HEK293 (cell line): Measurements from ENCODE around the gene CDKAL1.
A peak's percentile ranks its signal among the peaks of the same experiment; 100 is the strongest.

Experiments
- CTCF ChIA-PET: fragments of 350-600 bp; formaldehyde crosslinking; extraction: SDS; loops from one replicate; lab custom pipeline; 2021; ENCODE audit warnings: antibody characterized with exemption; lab: Yijun Ruan, JAX
- POLR2A ChIA-PET: fragments of 300-600 bp; formaldehyde crosslinking; extraction: SDS; loops from one replicate; lab custom pipeline; 2020; ENCODE audit warnings: antibody characterized with exemption, inconsistent platforms; lab: Yijun Ruan, JAX
- H3K27ac ChIP-seq: fragments of 200-500 bp; sonication (Bioruptor generic); 2 replicates; pipeline ENCODE4 v1.5.1; 2014; ENCODE audit warnings: low read depth, low read length, control low read depth, inconsistent platforms; ENCODE audit errors: extremely low read depth
- H3K36me3 ChIP-seq, 2 experiments: fragments of 200-500 bp in 1 of 2; sonication (Bioruptor generic) in 1 of 2; 1 replicate in 1 of 2; 2 replicates in 1 of 2; pipeline ENCODE4 v1.5.1; 2014 to 2017; ENCODE audit warnings: inconsistent platforms in 2 of 2, low read length in 2 of 2; ENCODE audit not compliant: control insufficient read depth in 2 of 2, insufficient read depth in 1 of 2
- H3K4me1 ChIP-seq: fragments of 200-500 bp; sonication (Bioruptor generic); 2 replicates; pipeline ENCODE4 v1.5.1; 2014; ENCODE audit warnings: mild to moderate bottlenecking, low read length, inconsistent platforms; ENCODE audit not compliant: control insufficient read depth, insufficient read depth
- H3K4me3 ChIP-seq: 2 replicates; pipeline ENCODE4 v1.5.1; 2011; ENCODE audit warnings: low read depth, mild to moderate bottlenecking, control low read depth, low read length, moderate library complexity
- H3K9me3 ChIP-seq: fragments of 200-500 bp; sonication (Bioruptor generic); 2 replicates; pipeline ENCODE4 v1.5.1; 2014; ENCODE audit warnings: low read depth, low read length, inconsistent platforms; ENCODE audit not compliant: control insufficient read depth, insufficient read depth
- EGR2 ChIP-seq: fragments of 450-650 bp; formaldehyde crosslinking; IDR thresholded peaks from 2 replicates; pipeline ENCODE4 v1.5.1; 2016; ENCODE audit warnings: low read depth, missing biosample characterization, missing genetic modification characterization
- GLI4 ChIP-seq: fragments of 450-650 bp; formaldehyde crosslinking; IDR thresholded peaks from 2 replicates; pipeline ENCODE4 v1.5.1; 2016; ENCODE audit warnings: missing biosample characterization, missing genetic modification characterization
- KLF1 ChIP-seq: fragments of 450-650 bp; formaldehyde crosslinking; IDR thresholded peaks from 2 replicates; pipeline ENCODE4 v1.5.1; 2016; ENCODE audit warnings: missing biosample characterization, missing genetic modification characterization
- KLF8 ChIP-seq: fragments of 450-650 bp; formaldehyde crosslinking; IDR thresholded peaks from 2 replicates; pipeline ENCODE4 v1.5.1; 2016; ENCODE audit warnings: missing biosample characterization, missing genetic modification characterization
- PRDM6 ChIP-seq: fragments of 450-650 bp; formaldehyde crosslinking; IDR thresholded peaks from 2 replicates; pipeline ENCODE4 v1.5.1; 2017; ENCODE audit warnings: missing biosample characterization, missing genetic modification characterization
- WT1 ChIP-seq: fragments of 450-650 bp; formaldehyde crosslinking; IDR thresholded peaks from 2 replicates; pipeline ENCODE4 v1.5.1; 2016; ENCODE audit warnings: missing biosample characterization, missing genetic modification characterization
- ZBTB17 ChIP-seq: fragments of 450-650 bp; formaldehyde crosslinking; IDR thresholded peaks from 2 replicates; pipeline ENCODE4 v1.5.1; 2016; ENCODE audit warnings: missing biosample characterization, missing genetic modification characterization
- ZBTB26 ChIP-seq: fragments of 450-650 bp; formaldehyde crosslinking; optimal IDR thresholded peaks from 2 replicates; pipeline ENCODE3; 2016; ENCODE audit warnings: missing biosample characterization, mild to moderate bottlenecking, missing genetic modification characterization
- ZFP3 ChIP-seq: fragments of 450-650 bp; formaldehyde crosslinking; IDR thresholded peaks from 2 replicates; pipeline ENCODE4 v1.5.1; 2016; ENCODE audit warnings: low read depth, missing biosample characterization, missing genetic modification characterization
- ZFP69B ChIP-seq: fragments of 450-650 bp; formaldehyde crosslinking; IDR thresholded peaks from 2 replicates; pipeline ENCODE4 v1.5.1; 2016; ENCODE audit warnings: missing biosample characterization, missing genetic modification characterization
- ZIC2 ChIP-seq: fragments of 450-650 bp; formaldehyde crosslinking; IDR thresholded peaks from 2 replicates; pipeline ENCODE4 v1.5.1; 2016; ENCODE audit warnings: missing biosample characterization, missing genetic modification characterization
- ZNF138 ChIP-seq: fragments of 450-650 bp; formaldehyde crosslinking; IDR thresholded peaks from 2 replicates; pipeline ENCODE4 v1.5.1; 2016; ENCODE audit warnings: missing biosample characterization, missing genetic modification characterization, borderline replicate concordance
- ZNF148 ChIP-seq: fragments of 450-650 bp; formaldehyde crosslinking; IDR thresholded peaks from 2 replicates; pipeline ENCODE4 v1.5.0; 2017; ENCODE audit warnings: missing biosample characterization, missing genetic modification characterization, borderline replicate concordance
- ZNF239 ChIP-seq: fragments of 450-650 bp; formaldehyde crosslinking; IDR thresholded peaks from 2 replicates; pipeline ENCODE4 v1.5.1; 2016; ENCODE audit warnings: missing biosample characterization, missing genetic modification characterization
- ZNF416 ChIP-seq: fragments of 450-650 bp; formaldehyde crosslinking; IDR thresholded peaks from 2 replicates; pipeline ENCODE4 v1.5.1; 2016; ENCODE audit warnings: missing biosample characterization, missing genetic modification characterization
- ZNF501 ChIP-seq: fragments of 450-650 bp; formaldehyde crosslinking; IDR thresholded peaks from 2 replicates; pipeline ENCODE4 v1.5.1; 2016; ENCODE audit warnings: missing biosample characterization, missing genetic modification characterization
- ZNF513 ChIP-seq: fragments of 450-650 bp; IDR thresholded peaks from 2 replicates; pipeline ENCODE4 v1.5.1; 2018; ENCODE audit warnings: missing biosample characterization, missing genetic modification characterization
- ZNF544 ChIP-seq: fragments of 450-650 bp; formaldehyde crosslinking; IDR thresholded peaks from 2 replicates; pipeline ENCODE4 v1.5.0; 2017; ENCODE audit warnings: missing biosample characterization, missing genetic modification characterization
- ZNF621 ChIP-seq: fragments of 450-650 bp; formaldehyde crosslinking; IDR thresholded peaks from 2 replicates; pipeline ENCODE4 v1.5.1; 2017; ENCODE audit warnings: missing biosample characterization, missing genetic modification characterization
- ZNF707 ChIP-seq: fragments of 450-650 bp; formaldehyde crosslinking; IDR thresholded peaks from 2 replicates; pipeline ENCODE4 v1.5.1; 2016; ENCODE audit warnings: missing biosample characterization, missing genetic modification characterization
- ZXDB ChIP-seq: fragments of 450-650 bp; formaldehyde crosslinking; IDR thresholded peaks from 2 replicates; pipeline ENCODE4 v1.5.1; 2016; ENCODE audit warnings: missing biosample characterization, missing genetic modification characterization

The CDKAL1 gene

GRCh38 chr6:21134356-21134755 is 600.1 kb downstream of the CDKAL1 start:
- peaks cover 8% of the 10 kb centered on the region for H3K4me1 ChIP-seq
- CTCF ChIA-PET = interaction anchor here (0.6 to 0.7 kb wide), 3 partner anchors 14 to 249 kb away, joined by 3 to 11 read pairs (median 3); no protein-coding TSS in a partner anchor
- POLR2A ChIA-PET = no interaction called here
- no peaks in the 10 kb centered on the region for H3K9me3 ChIP-seq
- no peaks in the 10 kb centered on the region for H3K36me3 ChIP-seq
- TF ChIP-seq ZIC2 (tag by site-specific recombination) = no peak
- TF ChIP-seq ZNF416 (tag by site-specific recombination) = no peak
- TF ChIP-seq ZNF621 (tag by site-specific recombination) = no peak
- no peak for TF ChIP-seq ZNF148 (tag by site-specific recombination)
- no peak for TF ChIP-seq ZNF501 (tag by site-specific recombination)
- TF ChIP-seq KLF1 (tag by site-specific recombination) = no peak
- no peak for TF ChIP-seq ZXDB (tag by site-specific recombination)
- TF ChIP-seq ZNF239 = no peak
- no peak for TF ChIP-seq ZNF544 (tag by site-specific recombination)
- TF ChIP-seq ZBTB17 = no peak
- no peak for TF ChIP-seq WT1 (tag by site-specific recombination)
- TF ChIP-seq ZNF707 (tag by site-specific recombination) = no peak
- no peak for TF ChIP-seq ZBTB26 (tag by site-specific recombination)
- no peak for TF ChIP-seq ZFP3
- TF ChIP-seq GLI4 (tag by site-specific recombination) = no peak
- no peak overlapping the region for H3K27ac ChIP-seq
- no peak overlapping the region for H3K4me3 ChIP-seq

GRCh38 chr6:21135484-21136013 is 601.3 kb downstream of the CDKAL1 start:
- H3K27ac ChIP-seq = no peak overlapping the region
- CTCF ChIA-PET = interaction anchor here (0.8 to 1.6 kb wide), 4 partner anchors 10 to 45 kb away, joined by 3 to 4 read pairs (median 3); no protein-coding TSS in a partner anchor
- POLR2A ChIA-PET = no interaction called here
- no peak overlapping the region for H3K4me3 ChIP-seq
- no peaks in the 10 kb centered on the region for H3K36me3 ChIP-seq
- peaks cover 8% of the 10 kb centered on the region for H3K4me1 ChIP-seq
- no peaks in the 10 kb centered on the region for H3K9me3 ChIP-seq
- no peak for TF ChIP-seq ZNF513
- no peak for TF ChIP-seq KLF8
- TF ChIP-seq ZFP69B (tag by site-specific recombination) = no peak
- TF ChIP-seq PRDM6 (tag by site-specific recombination) = 0 out of 2 replicates have a peak, but pooled peaks have one; percentile 18
- no peak for TF ChIP-seq EGR2
- no peak for TF ChIP-seq ZNF138
